ENCODE results near the gene IFT43.
"Not testable (repeated sequence)": the region's sequence is repeated elsewhere in the genome, so short reads cannot be mapped to it uniquely, and the experiment has no call there.

Gene IFT43

DNA sequence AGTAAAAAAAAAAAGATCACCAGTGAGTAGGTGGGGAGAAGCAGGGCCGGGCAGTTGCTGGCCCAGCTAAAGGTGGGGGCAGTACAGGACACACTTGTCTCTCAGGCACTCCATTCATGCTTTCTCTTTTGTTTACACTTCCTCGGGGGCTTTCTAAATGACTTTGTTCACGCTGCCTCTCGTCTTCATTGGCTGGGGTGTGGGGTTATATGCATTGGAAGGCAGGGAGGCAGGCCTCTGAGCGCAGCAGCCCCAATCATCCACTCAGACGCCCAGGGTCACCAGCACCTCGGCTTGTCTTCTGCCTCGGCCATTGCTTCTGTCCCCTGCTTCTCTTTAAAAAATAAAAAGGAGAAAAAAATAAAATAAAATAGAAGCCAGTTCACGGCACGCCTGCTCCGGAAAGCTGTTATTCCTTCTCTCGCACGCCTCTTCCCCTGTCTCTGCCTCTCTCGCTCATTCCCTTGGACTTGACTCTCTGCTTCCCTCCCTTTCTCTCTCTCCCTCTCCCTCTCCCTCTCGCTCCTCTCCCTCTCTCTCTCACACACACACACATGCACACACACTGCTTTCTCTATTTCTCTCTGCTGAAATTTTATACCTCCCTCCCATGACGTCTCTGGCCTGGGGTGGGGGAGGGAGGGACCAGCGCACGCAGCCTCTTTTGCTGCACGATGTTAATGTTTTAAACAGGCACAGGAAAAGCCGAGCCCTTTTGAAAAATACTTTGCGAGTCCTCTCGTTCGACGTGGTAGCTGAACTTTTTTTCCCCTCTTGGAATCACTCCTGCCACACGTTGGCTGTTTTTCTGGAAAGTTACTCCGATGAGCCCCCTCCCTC, 3.9 kb upstream of the IFT43 start, which contains the start of gene TGFB3:
Gene TGFB3 (minus strand): TSS at position 570 of the 840 bp plus-strand sequence. CDS start 1,102 bp downstream, outside the sequence.
- peak; percentile 20 for DNase-seq

- peak; percentile 64 for DNase-seq
Observed at GRCh38 chr14:75982266-75983018, 3.1 kb upstream of the IFT43 start.

DNA sequence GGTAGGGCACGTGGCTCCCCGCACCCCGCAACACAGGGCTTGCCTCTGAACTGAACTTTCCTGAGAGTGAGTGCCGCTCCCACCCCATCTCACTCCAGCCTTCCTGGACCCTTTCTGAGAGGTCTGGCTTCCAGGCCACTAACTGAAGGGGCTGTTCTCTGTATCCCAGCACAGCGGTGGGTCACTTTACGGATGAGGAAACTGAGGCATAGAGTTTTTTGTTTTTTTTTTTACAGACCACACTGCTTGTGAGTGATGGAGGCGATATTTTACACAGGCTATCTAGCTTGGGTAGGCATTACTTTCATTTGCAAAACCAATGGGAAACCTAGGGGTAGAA, 2.6 kb upstream of the IFT43 start:
- DNase-seq, result no peak

GRCh38 chr14:75984674-75985073, 889 bp upstream of the IFT43 start:
- DNase-seq, result no peak

- no peak for DNase-seq
Observed at GRCh38 chr14:75986439-75986765, 839 bp downstream of the IFT43 start.

- DNase-seq, result no peak
Observed at GRCh38 chr14:75987201-75987970, 1.8 kb downstream of the IFT43 start.

GRCh38 chr14:75989134-75989533, 3.6 kb downstream of the IFT43 start:
- DNase-seq, result no peak

DNA sequence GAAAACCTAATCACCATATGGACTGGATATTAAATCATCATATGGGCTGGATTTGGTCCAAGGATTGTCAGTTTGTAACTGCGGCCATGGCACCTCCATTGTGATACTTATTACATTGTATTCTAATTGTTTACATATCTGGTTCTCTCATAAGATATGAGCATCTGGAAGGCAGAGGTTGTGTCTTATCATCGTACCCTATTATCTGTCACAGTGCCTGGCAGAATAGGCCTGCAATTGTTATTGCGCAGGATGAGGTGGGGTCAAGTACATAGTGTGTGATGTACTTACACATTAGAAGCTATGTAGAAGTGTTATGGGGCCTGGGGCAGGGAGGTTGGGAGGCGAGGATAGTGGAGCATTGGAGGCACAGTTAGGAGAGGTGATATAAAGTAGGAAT, 4.7 kb downstream of the IFT43 start:
- no peak for DNase-seq

GRCh38 chr14:75991753-75992152, 6.2 kb downstream of the IFT43 start:
- no peak for DNase-seq

GRCh38 chr14:75993567-75994041, 8.0 kb downstream of the IFT43 start:
- no peak for DNase-seq

- DNase-seq, result no peak
Observed at GRCh38 chr14:75995372-75996041, 9.9 kb downstream of the IFT43 start.

DNA sequence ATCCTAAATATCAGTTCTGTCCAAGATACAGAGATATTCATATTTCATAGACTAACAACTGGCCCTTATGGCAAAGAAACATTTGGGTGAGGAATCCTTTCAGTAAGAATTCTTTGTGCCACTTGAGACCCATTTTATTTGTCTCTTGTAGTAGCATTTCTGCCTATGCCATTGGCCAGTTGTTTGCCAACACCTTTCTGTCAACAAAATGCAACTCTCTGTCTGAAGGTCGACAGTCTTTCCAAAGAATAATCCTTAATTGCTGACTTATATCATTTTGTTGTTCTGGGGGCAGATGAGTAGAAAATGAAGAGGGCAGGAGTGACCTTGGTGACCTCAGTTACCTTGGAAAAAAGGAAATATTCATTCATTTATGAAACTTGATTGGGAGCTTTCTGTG, 10.9 kb downstream of the IFT43 start:
- DNase-seq, result no peak

DNA sequence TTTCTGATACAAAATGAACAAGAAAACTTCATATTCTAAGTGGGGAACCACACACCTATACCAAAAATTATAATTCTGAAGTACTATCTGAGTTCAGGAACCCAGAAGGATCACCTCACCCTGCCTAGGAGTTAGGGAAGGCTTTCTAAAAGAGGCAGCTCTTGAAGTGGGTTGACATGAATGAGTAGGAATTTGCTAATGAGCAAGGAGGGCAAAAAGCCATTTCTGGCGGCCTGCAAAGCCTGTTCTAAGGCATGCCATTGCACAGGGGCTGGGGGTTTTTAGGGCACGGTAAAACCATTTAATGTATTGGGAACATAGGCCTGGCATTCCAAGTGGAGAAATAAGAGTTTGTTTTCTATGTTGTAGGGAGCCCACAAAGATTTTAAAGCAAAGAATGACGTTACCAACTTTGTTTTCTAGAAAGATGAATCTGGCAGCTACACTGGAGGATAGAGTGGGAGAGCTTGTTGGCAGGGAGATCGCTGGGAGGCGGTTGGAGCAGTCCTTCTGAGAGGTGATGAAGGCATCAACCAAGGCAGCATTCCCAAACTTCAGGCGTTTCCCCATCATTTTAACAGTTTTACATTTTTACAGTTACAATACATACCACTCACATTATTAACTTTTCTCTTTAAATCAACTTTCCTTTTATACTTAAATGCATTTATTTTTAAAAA, 14.1 kb downstream of the IFT43 start:
- DNase-seq, result no peak

- no peak for DNase-seq
Observed at GRCh38 chr14:76002383-76002782, 16.8 kb downstream of the IFT43 start.

- DNase-seq, result no peak
Observed at GRCh38 chr14:76006253-76006652, 20.7 kb downstream of the IFT43 start.

- DNase-seq, result no peak
Observed at GRCh38 chr14:76007379-76007778, 21.8 kb downstream of the IFT43 start.

- no peak for DNase-seq
Observed at GRCh38 chr14:76007852-76008251, 22.3 kb downstream of the IFT43 start.

DNA sequence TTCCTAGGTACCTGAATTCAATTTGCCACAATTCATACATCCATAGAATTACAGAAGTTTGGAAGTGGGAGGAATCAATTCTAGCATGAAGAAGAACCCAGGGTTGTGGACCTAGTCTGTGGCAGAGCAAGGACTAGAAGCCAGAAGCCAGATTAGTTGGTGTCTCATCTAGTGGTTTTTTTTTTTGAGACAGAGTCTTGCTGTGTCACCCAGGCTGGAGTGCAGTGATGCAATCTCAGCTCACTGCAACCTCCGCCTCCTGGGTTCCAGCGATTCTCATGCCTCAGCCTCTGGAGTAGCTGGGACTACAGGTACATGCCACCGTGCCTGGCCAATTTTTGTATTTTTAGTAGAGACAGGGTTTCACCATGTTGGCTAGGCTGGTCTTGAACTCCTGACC, 24.1 kb downstream of the IFT43 start:
- not testable (repeated sequence) for DNase-seq

GRCh38 chr14:76011930-76012329, 26.4 kb downstream of the IFT43 start:
- no peak for DNase-seq

- DNase-seq, result no peak
Observed at GRCh38 chr14:76012354-76012753, 26.8 kb downstream of the IFT43 start.

GRCh38 chr14:76015191-76015590, 29.6 kb downstream of the IFT43 start:
- no peak for DNase-seq

GRCh38 chr14:76015668-76016067, 30.1 kb downstream of the IFT43 start:
- DNase-seq, result no peak

Measured in NCI-H1092 (cell line).